Measurements from ENCODE around the gene FOXN3.

FOXN3 gene

GRCh38 chr14:89228921-89229639, 188.0 kb downstream of the FOXN3 start:
- H3K27ac ChIP-seq, result no peak overlapping the region
- TF ChIP-seq ZFX (IDR thresholded peaks at IDR 0.05; ENCODE audit: borderline replicate concordance), result no peak
- TF ChIP-seq CTCF (IDR thresholded peaks at IDR 0.05), result no peak

- TF ChIP-seq CTCF (IDR thresholded peaks at IDR 0.05) (no peak), ZFX (IDR thresholded peaks at IDR 0.05; ENCODE audit: borderline replicate concordance) (no peak)
Measured at GRCh38 chr14:89227496-89227836, 189.6 kb downstream of the FOXN3 start.

GRCh38 chr14:89226801-89227495, 190.1 kb downstream of the FOXN3 start:
- no peak for TF ChIP-seq ZFX (IDR thresholded peaks at IDR 0.05; ENCODE audit: borderline replicate concordance)
- H3K27ac ChIP-seq, result no peak overlapping the region

More at GRCh38 chr14:89227496-89227836, 189.6 kb downstream of the FOXN3 start:
- H3K27ac ChIP-seq, result no peak overlapping the region

DNA sequence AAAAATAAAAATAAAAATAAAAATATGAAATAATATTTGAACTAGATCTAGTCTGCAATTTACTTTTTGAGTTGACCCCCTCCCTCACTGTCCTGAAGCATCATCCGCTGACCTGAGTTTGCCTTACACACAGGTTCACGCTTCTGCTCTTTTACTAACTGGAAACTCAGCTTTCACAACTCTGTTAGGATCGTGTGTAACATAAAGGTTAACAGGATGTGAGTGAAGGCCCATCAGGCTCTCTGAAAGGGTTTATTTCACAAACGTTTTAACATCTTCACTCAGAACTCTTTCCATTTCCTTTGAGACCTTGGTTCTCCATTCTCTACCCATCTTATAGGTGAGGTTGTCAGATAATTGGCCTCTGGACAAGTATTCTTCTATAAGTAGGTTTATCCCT, 191.4 kb downstream of the FOXN3 start:
- TF ChIP-seq ZFX (IDR thresholded peaks at IDR 0.05; ENCODE audit: borderline replicate concordance) (no peak), CTCF (IDR thresholded peaks at IDR 0.05) (no peak)
- no peak overlapping the region for H3K27ac ChIP-seq

DNA sequence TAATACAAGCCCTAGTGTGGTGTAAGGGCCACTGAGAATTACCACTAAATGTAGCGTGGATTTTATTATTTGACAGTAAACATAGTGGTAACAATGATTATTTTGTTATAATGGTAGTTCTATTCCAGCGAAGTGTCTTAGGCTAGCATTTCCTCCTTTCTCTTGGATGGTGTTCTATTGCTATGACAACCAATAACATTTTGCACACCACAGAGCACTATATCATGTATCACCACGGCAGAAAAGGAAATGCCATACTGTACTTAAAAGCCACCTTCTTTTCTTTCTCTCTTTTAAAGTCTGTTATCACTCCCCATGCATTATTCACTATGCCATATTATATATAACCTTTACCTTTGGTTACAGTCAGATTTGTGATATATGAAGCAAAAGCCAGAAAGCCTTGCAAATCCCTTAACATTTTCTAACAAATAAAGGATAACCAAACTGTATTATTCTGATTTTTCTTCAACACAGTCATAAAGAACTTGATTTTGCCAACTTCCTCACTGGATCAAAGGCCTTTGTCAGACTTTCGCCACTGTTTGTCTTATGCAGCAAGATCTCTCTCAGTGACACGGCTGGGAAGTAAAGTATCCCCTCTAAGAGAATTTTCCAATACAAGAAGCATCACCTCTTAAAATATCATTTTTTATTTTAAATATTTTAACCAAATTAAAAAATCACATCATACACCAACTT, 195.8 kb downstream of the FOXN3 start:
- no peak for TF ChIP-seq ZFX (IDR thresholded peaks at IDR 0.05; ENCODE audit: borderline replicate concordance)
- no peak for TF ChIP-seq CTCF (IDR thresholded peaks at IDR 0.05)
- H3K27ac ChIP-seq, result no peak overlapping the region

DNA sequence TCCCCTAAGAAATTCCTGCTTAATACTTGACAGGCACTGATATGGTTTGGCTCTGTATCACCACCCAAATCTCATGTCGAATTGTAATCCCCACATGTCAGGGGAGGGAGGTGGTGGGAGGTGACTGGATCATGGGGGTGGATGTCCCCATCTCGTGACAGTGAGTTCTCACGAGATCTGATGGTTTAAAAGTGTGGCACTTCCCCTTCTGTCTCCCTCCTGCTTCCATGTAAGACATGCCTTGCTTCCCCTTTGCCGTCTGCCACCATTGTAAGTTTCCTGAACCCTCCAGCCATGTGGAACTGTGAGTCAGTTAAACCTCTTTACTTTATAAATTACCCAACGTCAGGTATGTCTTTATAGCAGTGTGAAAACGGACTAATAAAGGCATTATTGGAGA, 198.0 kb downstream of the FOXN3 start:
- no peak overlapping the region for H3K27ac ChIP-seq
- no peak for TF ChIP-seq CTCF (IDR thresholded peaks at IDR 0.05)
- no peak for TF ChIP-seq ZFX (IDR thresholded peaks at IDR 0.05; ENCODE audit: borderline replicate concordance)

- TF ChIP-seq CTCF (IDR thresholded peaks at IDR 0.05) (no peak), ZFX (IDR thresholded peaks at IDR 0.05; ENCODE audit: borderline replicate concordance) (no peak)
- no peak overlapping the region for H3K27ac ChIP-seq
Measured at GRCh38 chr14:89217891-89218290, 199.1 kb downstream of the FOXN3 start.

Measured in 22Rv1 (cell line).